NCI-H1105 treated with DMSO at 0.1 percent for 48 hours (cell line): Measurements from ENCODE around the gene WDFY4.

Experiments
- DNase-seq: peaks from one replicate; lab custom pipeline; 2025; lab: John Stamatoyannopoulos, UW

WDFY4 gene

DNA sequence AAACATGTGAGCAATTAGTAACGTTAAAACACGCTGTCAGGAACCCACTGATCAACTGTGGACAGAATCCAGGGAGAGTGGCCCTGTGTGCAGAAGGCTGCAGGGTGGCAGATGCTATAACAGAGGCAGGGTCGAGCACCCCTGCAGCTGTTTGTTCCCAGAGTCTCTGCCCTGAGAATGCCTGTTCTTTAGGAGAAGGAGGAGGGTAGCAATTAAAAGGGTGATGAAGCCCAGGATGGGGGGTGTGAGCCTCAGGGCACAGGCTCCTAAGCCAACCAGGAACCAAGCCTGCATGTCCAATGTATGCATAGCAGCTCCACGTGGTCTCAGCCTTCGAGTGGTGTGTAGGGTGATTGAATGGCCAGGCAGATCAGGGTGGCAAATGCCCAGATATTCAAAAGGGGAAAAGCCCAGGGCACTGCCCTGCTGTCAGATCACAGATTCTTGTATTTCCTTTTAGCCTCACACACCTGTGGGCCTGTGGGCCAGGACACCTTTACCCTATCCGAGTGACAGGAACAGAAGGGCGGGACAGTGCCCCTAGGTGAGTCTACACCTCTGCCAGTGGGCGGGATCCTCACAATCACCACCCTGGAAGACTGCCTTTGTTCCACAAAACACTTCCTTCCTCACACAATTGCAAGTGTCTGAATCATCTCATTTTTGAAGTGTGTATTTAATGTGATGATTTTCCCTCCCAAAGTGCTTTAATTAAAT, 7.3 kb downstream of the WDFY4 start:
- no peak for DNase-seq

DNA sequence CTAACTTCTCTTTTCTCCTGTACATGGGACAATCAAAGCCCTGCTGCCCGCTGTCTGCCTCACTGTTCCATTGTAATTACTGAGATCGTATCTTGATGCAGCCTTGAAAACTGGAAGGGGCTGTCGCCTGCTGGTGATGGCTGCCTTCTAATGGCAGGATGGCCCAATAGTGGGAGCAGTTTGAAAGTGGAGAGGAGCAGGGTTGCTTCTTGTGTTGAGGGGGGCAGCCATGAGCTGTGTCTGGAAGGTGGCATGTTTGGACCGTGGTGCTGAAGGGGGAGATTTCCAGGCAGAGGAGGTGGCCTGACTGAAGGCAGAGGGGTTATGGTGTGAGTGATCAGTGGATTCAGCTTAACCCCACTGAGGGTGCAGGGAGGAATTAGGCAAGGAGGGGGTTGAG, 8.1 kb downstream of the WDFY4 start:
- DNase-seq: no peak

DNA sequence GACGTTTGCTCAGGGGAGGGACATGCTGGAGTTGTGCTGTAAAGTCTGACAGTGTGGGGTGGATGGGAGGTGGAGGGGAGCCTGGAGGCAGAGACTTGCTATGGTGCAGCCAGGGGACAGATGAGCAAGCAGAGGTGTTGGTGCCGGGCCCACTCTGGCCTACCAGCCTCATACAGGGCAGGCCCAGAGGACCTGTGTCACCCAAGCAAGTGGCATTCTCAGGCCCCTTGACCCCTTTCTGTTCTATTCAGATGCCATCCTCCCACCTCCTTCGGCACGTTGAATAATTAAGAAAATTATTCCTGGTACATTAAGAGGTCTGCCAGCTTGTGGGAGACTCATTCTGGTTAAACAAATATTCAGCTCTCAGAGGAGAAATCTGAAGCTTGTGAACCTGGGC, 8.5 kb downstream of the WDFY4 start:
- no peak for DNase-seq

DNA sequence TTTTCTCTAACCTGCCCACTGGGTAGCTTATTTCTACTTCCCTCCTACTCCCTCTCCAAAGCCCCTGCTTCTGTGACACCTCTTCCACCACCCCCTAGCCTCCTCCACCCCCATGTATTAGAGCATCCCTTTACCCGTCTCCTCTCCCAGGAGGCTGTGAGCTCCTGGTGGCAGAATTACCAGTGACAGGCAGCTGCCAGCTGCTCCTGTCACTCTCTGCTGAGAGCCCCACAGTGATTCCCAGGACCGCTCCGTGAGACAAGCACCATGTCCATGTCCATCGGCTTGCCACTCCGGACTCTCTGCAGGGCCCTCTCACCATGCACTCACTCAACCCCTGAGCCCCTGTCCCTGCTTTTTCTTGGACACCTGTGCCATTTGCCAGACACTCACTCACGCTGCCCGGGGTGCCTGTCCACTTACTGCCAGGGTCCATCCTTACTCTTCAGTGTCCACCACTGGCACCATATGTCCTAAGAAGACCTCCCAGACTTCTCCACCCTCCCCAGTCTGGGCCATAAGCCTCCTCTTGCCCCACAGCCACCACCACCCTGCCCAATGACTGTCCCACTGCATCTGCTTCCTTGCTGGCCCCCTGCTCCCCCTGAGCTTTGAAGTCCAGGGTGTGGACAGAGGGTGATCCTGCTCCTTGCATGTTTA, 9.8 kb downstream of the WDFY4 start:
- DNase-seq: no peak

DNA sequence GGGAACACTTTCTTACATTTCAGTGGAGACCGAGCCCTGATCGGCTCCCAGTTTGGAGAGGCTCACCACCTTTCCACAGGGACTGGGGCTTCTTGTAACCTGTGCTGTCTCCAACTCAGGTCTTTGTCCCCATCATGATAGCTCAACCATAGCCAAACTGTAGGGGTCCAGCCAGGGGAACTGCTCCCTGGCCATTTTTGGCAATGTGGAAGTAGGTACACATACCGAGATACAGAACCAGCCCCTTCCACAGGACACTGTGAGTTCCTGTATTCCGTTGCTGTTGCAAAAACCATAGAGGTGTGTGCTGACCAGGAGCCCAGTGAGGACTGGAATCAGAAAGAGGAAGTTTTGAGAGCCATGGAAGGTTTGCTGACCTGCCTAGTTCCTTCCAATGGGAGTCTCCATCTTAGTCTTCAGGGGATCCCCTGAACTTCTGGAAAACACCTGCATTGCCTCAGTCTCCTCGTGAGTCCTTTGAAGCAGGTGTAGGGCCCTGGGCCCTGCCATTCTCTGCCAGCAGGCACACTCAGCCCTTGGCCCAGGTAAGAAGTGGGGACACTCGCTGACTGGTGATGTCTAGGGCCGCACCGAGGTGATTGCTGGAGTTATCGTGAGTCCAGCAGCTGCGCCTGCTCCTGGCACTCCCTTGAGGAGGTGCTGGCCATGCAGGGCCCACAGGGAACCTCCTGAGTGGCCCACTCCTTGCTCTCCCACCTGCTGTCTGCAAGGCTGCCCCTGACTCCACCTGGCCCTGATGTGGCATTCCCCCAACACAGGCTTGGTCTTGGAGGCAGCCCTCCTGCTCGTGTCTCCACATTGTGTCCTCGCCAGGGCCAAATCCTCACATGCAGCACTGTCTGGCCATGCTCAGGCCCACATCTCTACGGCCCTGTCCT, 11.2 kb downstream of the WDFY4 start:
- no peak for DNase-seq

DNA sequence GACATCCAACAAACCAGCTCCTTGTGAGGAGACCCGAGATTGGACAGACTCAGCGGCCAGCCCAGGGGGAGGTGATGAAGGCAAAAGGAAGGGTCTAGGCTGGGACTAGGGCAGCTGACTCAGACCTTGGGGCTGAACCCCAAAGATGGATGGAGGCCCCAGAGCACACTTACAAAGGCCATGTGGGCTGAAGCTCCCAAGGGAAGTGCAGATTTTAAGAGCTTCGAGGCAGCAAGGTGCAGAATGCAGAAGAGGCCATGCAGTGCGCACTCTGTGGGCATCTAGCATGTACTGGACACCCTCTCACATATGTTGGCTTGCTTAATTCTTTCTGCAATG, 11.8 kb downstream of the WDFY4 start:
- no peak for DNase-seq

DNA sequence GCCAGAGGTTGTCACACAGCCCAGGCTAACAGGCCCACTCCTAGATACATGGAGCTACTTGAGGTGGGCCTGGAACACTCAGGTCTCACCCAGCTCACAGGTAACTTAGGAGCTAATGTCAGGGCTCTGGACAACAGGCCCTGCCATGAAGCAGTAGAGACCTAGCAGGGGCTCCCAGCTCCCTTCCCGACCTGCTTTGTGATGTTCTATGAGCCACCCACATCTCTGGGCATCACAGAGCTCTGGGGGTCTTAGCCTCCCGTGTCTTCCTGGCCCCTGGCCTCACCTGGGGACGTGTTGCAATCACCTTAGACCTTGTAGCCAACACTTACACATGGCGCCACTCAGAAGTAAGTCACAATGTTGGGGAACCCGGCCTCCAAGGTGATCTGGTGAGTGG, 12.4 kb downstream of the WDFY4 start:
- DNase-seq: no peak

DNA sequence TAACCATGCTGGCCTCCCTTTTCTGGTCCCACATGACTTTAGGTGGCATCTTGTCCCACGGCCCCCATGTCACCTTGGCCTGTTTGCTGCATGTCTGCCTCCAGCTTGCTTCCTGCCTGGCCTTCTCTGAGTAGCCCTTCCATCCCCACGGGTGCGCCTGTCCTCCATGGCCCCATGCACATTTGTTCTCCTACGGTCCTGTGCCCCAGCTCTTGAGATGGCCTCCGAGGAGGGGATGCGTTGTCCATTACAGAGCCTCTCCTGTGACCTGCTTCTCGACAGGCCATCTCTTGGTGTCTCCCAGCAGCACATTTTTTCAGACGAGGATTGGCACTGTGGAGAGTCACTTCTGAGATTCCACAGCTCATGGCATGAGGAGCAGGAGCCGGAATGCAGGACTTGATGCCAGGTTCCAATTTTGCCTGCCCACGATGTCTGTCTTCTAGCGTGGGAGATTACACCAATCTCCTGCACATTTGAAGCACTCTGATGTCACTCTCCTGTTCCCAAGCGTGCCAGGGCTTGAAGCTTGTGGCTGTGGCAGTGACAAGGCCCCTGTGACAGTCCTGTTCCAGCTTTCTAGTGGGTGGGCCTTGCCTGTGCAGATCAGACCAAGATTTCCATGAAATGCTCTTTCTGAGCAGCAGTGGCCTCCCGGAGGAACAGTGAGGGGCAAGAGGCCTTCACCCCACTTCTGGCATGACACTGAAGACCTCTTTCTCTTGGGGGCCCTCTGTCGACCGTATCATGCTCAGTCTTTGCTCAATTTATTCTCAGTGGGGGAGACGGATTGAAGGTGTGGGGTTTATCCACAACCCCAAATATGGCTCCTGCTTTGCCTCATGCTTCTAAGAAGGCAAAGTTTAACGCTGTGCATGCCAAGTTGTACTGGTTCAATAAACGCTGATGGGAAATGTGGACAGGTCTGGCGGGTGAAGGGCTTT, 13.4 kb downstream of the WDFY4 start:
- no peak for DNase-seq

DNA sequence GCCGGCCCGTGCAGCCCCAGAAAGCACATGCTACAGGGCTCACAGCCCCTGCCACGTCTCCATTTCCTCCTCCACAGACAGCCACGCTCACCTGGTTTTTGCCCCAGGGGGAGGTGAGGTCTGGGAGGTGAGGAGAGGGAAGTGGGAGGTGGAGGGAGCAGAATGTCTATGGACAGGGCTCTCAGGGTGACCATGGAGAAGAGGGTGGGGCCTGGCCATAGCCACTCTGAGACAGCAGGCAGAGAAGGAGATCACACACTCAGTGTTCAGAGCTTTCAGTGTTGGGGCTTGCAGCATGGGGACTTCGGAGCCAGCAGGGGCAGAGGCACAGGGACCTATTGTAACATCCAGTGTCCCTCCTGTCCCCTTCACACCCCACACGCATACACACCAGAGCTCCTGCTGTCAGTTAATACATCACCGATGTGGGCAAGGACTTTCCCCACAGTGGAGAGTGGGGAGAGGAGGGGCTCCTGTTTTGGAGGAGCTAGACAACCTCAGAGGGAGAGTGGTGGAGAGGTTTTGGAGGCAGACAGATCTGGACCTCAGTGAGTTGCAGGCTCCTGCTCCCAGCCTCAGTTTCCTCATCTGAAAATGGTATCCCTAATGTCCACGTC, 14.4 kb downstream of the WDFY4 start:
- DNase-seq: no peak

DNA sequence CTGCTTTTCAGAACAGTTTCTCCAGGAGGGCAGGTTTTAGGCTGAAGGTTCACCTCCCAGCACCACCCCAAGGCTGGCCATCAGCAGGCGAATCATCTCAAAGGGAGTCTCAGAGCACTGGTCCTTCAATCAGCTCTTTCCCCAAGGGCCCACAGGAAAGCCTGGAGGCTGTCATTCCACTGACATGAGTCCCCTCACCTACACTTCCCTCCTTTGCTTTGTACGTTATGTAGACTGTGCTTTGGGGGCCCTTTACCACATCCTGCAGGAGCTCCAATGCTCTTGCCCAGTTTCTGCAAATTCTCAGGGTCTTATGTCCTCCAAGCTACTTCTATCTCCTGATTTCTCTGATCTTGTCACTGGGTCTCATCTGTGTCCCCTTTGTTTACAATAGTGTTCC, 15.4 kb downstream of the WDFY4 start:
- DNase-seq: no peak

DNA sequence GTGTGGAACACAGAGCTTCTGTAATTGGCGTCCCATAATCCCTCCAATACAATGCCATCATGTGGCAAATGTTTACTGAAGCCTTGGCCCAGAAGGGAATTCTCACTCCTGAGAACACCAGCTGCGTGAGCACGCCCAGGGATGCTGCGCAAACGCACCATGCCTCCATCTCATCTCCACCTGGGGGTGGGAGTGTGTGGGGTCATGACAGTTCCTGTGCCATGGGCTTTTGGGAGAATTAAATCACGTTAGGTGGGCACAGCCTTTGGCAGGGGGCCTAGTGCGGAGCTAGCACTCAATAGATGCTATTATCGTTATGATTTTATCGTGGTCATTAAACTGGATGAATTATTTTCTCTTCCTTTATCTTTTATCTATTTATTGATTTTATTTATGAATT, 15.8 kb downstream of the WDFY4 start:
- DNase-seq: no peak

DNA sequence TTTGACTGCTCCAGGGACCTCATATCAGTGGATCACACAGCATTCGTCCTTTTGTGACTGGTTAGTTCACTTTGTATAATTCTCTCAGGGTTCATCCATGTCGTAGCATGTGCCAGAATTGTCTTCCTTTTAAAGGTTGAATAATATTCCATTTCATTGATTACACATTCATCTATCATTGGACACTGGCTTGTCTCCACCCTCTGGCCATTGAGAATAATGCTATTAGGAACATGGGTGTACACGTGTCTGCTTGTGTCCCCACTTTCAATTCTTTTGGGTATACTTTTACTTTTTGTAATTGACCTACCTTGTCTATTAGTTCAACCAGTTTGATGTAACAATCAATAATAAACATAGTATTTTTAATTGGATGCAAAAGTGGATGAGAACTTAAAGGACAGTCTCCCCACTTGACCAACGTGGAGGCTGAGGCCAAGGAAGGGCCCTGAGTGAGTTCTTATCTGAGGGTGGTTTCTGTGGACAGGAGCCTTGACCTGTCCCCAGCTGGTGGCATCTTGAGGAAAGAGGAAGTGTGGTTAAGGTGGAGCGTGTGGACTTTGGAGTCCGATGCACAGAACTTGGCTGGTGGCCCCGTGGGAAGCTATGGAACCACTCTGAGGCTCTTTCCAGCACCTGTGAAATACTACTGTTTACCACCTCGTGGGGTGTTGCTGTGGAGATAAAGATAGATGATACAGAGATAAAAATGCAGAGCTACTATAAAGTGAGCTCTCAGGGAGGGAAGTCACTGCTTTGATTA, 16.6 kb downstream of the WDFY4 start:
- DNase-seq: no peak

DNA sequence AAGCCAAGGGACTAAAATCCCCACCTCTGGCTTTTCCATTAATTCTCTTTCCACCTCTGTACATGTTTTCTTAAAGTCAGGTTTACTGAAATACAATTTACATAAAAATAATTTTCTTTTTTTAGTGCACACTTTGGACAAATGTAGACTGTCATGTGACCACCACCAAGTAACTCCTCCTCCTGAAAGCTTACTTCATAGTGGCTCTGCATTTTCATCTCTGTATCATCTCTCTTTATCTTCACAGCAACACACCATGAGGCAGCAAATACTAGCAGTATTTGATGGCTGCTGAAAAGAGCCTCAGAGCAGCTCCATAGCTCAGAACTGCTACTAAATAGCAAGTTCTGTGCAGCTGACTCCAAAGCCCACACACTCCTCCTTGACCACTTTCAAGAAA, 17.3 kb downstream of the WDFY4 start:
- no peak for DNase-seq

DNA sequence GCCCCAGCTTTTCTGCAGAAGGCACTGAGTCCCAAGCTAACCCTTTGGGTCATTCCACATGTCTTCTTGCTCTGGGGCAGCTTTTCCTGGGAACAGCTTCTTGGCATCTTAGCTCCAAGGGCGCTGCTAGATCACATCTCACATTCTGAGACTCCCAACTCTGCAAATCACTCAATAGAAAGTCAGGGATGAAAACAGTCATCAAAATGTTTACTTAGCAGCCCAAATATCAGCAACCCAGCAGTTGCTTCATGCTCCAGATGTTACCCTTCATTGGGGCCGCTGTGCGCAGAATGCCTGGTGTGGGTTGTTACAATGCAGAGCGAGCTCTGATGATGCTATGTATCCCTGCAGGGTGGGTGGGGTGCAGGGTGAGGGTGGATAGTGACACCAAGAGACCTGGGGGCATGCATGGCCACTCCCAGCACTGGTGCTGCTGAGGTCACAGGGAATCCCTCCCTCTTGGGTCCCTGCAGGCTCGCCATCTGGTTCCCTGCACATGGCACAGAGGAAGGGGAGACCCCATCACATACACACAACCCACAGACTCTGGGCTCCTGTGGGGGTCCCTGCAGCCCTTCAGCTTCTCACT, 19.0 kb downstream of the WDFY4 start:
- no peak for DNase-seq

DNA sequence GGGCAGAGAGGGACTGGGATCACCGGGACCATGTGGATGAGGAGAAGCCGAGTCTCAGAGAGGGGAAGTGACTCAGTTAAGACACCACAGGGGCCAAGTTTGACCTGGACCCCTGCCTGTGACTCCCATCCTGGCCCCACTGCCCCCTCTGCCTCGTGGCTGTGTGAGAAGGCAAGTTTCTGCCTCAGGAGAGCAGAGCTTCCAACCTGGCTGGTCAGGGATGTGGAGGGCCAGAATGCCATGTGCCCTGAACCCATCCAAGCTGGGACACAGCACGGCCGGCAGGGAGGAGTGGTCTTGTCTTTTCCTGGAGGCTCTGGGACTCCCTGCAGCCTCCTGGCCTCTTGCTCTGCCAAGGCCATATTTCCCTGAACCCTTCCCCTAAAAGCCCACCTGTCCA, 19.5 kb downstream of the WDFY4 start:
- no peak for DNase-seq

DNA sequence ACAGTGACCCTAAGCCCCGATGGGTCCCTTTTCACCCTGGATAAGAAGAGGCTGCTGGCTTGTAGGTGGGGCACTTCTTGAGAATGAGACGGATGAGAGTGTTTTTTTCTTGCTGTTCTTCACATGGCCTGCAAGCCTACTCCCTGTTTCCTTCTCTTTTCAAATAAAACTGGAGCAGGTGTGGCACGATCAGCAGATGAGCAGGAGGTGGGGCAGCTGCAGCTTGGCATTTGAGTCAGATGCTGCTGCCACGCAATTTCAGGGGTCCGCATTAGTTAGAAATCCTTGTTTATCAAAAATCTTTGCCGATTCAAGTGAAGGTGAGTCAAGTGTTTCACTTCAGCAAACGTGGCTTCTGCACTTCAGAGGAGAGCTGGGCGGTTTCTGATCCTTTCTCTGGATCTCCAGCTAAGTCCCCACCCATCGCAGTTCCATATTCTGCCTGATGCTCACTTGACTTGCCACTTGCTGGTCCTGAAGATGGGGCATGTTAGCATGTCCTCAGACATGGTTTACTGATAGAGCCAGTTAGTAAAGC, 20.8 kb downstream of the WDFY4 start:
- DNase-seq: no peak

DNA sequence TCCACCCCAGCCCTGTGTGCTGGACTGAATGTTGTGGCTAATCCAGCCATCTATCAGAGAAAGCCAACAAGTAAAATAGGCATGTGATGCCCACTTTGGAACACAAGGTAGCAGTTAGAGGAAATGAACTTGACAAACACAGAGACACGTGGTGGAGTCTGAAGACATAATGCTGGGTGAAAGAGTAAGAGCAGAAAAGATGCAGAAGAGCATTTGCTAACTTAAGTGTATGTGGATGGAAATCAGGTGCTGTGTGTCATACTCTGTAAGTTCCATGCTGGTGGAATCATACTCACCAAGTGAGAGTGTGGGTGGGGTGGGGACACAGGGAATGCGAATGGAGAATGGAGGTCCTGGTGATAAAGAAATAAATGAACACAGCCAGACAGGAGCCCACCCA, 22.8 kb downstream of the WDFY4 start:
- no peak for DNase-seq

DNA sequence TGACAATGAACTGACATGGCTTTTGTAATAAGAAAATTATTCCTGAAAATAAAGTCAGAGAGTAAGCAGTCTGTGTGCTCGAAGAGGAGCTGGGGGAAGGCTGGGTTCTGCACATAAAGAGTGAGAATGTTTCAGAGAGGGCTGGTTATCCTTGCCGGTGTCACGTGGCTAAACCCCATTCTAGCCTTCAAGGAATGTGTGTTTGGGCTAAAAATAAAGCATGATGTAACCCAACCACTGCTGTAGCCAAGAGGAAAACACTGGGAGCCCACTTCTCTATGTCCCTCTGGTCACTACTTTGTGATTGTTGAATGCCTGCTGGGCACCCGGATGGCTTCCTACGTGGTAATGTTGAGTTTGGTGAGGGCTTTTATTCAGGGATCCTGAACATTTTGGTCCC, 23.5 kb downstream of the WDFY4 start:
- DNase-seq: no peak

DNA sequence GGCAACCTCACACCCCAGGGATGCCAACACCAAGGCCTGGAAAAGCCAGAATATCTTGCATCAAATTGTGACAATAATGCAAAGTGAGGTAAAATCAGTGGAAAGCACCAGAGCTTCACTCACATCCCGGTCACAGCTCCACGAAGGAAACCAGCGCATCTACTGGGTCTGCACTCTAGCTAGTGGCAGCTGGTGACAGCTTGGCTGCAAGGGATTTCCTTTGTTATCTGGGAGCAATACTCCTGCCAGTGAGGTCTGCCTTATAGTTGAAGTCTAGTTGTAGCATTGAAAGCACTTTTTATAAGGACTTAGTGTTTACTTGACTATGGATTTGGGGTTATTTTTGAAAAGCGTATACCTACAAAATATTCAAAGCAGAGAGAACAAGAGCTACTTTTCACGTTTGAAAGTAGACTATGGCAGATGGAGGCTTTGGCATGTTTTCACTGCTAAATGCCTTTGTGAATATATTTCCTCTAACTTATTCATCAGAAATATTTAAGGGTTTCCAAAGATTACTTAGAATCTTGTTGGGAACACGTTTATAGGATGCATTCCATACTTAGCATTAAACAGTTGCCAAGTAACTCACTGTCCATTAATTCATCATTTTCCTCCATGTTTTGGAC, 26.1 kb downstream of the WDFY4 start:
- no peak for DNase-seq

DNA sequence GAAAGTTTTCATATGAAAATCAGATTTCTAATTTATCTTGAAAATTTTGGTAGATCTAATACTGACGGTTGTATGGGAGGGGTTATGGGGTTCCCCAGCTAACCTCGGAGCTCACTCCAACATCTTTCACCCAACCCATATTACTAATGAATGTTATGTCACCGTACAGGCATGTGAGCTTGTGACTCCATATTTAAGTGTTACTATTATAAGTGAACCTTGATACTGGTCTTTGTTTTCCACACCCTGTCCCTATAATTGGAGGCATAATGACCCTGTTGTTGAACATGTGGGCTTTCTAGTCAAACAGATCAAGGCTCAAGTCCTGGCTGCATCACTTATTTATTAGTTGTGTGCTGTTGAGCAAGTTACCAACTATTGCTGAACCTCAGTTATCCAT, 27.2 kb downstream of the WDFY4 start:
- DNase-seq: no peak
